Germinal center (tissue), 1 donor: ENCODE results near the gene MRC2.
A peak's percentile ranks its signal among the peaks of the same experiment; 100 is the strongest.
"Not testable (repeated sequence)": the region's sequence is repeated elsewhere in the genome, so short reads cannot be mapped to it uniquely, and the experiment has no call there.

ENCODE experiments used
- DNase-seq: peaks from one replicate; pipeline ENCODE4 v3.0.0; 2012; ENCODE audit warnings: mixed read lengths, low spot score

The MRC2 gene, protein sequence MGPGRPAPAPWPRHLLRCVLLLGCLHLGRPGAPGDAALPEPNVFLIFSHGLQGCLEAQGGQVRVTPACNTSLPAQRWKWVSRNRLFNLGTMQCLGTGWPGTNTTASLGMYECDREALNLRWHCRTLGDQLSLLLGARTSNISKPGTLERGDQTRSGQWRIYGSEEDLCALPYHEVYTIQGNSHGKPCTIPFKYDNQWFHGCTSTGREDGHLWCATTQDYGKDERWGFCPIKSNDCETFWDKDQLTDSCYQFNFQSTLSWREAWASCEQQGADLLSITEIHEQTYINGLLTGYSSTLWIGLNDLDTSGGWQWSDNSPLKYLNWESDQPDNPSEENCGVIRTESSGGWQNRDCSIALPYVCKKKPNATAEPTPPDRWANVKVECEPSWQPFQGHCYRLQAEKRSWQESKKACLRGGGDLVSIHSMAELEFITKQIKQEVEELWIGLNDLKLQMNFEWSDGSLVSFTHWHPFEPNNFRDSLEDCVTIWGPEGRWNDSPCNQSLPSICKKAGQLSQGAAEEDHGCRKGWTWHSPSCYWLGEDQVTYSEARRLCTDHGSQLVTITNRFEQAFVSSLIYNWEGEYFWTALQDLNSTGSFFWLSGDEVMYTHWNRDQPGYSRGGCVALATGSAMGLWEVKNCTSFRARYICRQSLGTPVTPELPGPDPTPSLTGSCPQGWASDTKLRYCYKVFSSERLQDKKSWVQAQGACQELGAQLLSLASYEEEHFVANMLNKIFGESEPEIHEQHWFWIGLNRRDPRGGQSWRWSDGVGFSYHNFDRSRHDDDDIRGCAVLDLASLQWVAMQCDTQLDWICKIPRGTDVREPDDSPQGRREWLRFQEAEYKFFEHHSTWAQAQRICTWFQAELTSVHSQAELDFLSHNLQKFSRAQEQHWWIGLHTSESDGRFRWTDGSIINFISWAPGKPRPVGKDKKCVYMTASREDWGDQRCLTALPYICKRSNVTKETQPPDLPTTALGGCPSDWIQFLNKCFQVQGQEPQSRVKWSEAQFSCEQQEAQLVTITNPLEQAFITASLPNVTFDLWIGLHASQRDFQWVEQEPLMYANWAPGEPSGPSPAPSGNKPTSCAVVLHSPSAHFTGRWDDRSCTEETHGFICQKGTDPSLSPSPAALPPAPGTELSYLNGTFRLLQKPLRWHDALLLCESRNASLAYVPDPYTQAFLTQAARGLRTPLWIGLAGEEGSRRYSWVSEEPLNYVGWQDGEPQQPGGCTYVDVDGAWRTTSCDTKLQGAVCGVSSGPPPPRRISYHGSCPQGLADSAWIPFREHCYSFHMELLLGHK (N-terminal part only)

DNA sequence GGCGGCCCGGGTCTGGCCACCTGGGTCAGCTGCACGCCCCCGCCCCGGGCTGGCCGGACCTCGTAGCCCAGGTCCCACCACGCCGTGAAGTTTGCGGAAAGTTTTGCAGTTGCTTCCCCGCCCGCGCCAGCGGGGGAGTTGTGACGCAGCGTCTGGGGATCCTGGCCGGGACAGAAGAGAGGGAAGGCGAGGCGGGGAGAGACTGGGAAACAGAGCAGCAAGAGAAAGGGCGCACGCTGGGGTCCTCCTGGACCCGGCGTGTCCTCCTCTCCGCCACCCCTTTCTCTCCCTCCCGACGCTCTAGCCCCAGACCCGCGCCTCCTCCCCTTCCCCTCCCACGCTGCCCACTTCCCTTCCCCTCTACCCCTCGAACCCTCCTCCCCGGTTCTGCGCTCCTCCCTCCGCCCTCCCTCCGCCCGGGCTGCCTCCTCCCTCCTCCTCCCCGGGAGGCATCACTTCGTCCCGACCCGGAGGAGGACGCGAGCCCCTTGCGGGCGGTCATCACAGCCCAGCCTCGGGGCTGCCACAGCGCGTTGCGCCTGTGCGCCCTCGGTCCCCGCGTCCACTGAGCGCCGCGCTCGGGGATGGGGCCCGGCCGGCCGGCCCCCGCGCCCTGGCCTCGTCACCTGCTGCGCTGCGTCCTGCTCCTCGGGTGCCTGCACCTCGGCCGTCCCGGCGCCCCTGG lies at the start of gene MRC2:
Gene MRC2, plus strand, starts transcription at position 452 of the 685 bp plus-strand sequence. Its CDS starts 133 bp downstream, at position 585.
- peak; percentile 28 for DNase-seq

DNA sequence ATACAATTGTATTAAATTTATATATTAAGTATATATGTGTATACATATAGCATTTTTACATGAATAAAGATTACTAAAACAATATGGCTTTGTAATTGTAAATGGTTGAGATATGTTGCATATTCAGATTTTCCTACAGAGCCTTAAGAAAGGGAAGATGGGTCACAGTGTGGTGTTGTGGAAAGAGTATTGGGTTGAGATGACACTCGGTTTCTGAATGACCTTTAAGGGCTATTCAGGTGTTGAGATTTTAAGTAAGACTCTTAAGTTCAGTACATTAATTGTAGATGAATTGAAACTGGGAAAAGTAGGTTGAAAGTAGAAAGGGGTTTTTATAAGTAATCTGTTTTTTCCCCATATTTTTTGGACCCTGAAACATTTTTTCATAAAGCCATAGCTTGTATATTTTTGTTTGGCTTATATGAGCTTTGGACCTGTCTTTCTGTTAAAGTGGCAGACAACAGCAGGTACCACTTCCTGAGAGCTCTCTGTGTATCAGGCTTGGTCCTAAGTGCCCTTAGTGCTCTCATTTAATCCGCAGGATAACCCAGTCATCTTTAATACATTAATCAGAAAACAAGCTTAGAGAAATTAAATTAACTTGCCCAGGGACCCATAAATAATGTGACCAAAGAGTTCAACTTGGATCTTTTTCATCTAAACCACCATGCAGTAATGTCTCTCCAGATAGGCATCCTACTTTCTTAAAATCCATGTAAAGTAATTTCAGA lies 48.5 kb upstream of the MRC2 start:
- no peak for DNase-seq

DNA sequence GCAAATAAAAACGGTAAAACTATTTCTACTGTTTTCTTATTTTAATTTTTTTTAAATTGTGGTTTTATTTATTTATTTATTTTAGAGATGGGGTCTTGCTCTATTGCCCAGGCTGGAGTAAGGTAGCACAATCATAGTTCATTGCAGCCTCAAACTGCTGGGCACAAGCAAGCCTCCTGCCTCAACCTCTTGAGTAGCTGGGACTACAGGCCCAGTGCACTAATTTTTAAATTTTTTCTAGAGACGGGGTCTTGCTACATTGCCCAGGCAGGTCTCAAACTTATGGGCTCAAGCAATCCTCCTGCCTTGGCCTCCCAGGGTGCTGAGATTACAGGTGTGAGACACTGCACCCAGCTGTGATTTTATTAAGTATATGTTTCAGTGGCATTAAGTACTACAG lies 46.5 kb upstream of the MRC2 start:
- DNase-seq = no peak

DNA sequence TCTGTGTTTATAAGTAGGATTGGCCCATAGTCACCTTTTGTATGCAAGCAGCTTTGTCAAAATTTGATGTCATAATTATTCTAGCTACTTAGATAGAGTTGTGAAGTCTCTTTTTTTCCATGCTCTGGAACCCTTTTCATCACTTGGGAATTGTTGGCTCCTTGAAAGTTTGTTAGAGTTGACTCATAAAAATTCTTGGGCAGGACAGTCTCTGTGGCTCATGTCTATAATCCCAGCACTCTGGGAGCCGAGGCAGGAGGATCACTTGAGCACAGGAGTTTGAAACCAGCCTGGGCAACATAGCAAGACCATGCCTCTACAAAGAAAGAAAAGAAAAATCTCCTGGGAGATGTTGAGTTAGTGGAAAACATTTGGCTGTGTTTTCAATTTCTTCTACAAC lies 45.7 kb upstream of the MRC2 start:
- no peak for DNase-seq

DNA sequence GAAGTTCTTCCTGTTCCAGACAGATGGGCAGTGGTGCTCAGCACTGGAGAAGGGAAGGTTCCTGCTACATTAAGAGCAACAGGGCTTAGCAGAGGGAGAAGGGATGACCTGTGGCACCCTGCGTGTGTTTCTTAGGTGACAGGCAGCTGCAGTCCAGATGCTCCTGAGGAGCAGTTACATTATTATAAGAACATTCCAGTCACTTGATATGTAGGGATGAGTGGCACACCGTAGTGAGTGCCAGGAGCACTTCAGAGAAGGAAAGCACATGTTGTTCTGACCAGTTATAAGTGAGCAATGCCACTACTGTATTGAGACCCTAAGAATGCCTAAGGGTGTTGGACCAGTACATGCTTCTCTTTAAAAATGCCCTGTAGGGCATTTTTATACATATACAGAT lies 39.9 kb upstream of the MRC2 start:
- no peak for DNase-seq

DNA sequence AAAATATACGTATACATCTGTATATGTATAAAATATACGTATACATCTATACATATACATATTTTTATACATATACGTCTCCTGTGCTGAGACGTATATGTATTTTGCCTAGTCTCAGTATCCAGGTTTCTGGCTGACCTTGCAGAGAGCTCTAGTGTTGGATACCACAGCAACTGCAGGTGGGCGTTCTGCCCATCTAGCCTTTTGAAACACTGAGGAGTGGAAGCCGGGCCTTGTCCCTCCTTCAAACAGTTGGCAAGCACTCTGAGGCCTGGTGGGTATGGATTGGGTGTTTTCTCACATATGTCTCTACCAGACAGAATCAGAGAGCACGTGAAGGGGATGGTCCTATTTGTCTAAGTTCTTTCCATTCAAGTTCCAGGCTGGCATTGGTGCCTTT lies 39.4 kb upstream of the MRC2 start:
- no peak for DNase-seq

DNA sequence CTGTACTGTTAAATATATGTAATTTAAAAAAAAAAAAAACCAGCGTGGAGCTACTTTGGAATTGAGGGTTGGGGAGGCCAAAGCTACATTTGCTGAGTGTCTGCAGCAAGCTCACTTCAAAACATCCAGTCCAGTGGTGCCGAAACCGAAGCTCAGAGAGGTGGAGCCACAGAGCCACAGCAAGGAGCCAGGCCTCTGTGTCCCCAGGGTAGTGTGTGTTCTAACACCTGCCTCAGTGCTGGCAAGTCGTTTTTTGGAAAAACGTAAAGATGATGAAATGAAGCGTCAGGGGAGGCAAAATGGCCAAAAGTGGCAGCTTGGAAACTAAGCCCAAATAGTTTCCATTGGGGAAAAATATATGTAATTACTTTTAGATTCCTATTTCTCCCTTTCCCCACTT lies 36.1 kb upstream of the MRC2 start:
- DNase-seq = no peak

DNA sequence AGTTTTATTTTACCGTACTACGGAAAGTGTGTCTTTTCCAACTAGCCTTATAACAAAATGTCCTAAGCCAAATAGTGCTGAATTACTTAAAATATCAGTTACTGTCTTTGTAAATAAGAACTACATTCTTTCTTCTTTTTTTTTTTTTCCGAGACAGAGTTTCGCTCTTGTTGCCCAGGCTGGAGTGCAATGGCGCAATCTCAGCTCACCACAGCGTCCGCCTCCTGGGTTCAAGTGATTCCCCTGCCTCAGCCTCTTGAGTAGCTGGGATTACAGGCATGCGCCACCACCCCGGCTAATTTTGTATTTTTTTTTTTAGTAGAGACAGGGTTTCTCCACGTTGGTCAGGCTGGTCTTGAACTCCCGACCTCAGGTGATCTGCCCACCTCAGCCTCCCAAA lies 35.6 kb upstream of the MRC2 start:
- DNase-seq = not testable (repeated sequence)

DNA sequence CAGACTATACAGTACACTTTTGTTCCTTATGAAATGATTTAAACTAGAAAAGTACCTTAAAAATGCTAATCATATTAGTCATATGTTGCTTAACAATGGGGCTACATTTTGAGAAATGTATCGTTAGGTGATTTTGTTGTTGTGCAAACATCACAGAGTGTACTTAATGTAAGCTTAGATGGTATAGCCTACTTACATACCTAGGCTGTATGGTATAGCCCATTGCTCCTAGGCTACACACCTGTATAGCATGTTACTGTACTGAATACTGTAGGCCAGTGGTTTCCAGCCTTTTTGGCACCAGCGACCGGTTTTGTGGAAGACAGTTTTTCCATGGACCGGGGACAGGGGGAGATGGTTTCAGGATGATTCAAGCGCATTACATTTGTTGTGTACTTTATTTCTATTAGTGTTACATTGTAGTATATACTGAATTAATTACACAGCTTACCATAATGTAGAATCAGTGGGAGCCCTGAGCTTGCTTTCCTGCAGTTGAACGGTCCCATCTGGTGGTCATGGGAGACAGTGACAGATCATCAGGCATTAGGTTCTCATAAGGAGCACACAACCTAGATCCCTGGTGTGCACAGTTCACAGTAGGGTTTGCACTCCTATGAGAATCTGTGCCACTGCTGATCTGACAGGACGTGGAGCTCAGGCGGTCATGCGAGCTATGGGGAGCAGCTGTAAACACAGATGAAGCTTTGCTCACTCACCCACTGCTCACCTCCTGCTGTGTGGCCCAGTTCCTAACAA lies 35.0 kb upstream of the MRC2 start:
- no peak for DNase-seq

DNA sequence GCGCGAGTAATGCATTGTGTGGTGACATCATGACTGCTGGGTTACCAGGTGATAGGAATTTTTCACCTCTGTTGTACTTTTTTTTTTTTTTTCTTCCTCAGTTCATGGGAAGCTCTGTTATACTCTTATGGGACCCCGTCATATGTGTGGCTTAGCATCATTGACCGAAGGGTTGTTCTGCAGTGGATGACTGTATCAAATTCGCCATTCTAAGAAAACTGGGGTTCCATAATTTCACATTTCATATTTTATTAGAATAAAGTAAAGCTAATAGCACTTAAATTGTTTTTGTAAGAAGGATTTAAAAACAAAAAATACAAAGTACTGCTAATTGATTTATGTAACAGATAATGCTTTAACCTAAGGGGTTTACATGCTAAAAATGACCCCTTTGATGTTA lies 32.0 kb upstream of the MRC2 start:
- DNase-seq = no peak

DNA sequence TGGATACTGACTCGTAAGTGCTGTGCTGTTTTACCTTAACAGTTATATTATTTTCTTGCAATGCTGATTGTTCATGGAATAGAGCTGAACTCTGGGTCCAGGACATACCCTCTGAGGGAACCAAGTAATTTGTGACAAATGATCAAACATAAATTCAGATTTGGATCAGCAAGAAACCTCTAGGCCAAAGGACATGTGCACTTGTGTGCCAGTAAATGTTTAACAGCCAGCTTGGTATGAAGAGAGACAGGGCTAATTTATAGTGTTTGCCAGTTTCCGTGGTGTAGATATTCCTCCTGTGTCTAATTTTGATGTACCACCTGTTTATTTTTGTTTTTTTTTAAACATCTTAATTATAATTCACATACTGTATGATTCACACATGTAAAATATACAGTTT lies 30.8 kb upstream of the MRC2 start:
- no peak for DNase-seq

DNA sequence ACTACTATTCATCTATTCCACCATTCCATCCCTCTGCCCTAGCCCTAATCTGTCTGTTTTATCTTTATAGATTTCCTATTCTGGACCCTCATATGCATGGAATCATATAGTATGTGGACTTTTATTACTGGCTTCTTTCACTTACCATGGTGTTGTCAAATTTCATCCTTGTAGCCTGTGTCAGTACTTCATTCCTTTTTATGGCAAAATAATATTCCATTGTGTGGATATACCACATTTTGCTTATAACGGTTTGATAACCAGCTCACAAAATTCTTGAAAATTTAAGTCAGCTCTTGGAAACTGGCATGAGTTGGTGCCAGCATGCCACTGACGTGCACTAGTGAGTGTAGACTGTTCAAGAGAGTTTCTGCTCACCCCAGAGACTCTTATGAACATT lies 30.3 kb upstream of the MRC2 start:
- DNase-seq = no peak

DNA sequence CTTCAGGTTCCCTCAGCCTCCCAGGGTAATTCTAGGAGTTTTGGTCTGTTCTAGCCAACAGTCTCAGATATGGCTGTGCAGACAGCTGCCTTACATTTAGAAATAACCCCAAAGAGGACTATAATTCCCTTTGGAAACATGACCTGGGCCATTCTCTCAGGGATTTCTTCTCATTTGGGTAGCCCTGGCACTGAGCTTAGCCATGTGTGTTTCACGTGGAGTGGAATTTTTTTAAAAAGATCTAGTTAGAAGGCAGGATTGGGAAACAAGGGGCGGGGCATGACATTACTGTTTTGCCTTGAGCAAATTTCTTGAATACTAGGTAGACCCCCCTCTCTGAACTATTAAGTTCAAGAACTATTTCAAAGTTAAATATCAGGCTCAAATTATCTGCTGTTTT lies 29.6 kb upstream of the MRC2 start:
- no peak for DNase-seq

DNA sequence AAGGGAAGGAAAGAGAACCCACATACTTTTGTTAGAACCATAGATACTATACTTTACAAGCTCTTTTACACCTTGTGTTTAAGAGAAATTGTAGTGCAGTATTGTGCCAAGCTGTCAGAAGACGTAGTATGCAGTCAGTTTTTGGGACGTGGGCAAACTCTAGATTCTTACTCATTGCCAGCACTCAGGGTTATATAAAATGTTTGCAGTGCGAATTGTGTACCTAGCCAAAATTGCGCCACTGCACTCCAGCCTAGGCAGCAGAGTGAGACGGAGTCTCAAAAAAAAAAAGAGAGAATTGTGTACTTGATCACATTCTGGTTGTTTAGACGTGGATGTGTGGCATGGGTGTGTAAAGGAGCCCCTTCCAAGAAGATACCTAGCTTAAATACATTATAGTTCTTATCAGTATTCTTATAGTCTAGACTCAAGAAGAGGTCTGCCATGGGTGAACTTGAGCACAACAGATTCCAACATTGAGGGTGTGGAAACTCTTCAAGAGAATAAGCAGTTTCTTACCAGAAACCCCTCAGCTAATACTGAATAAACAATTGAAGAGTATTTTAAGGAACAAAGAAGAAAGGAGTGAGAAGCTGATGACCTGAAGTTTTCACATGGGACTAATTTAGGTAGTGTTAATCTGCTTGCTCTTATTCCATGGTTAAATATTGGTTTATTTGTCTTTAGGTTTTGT lies 27.4 kb upstream of the MRC2 start:
- DNase-seq = no peak

DNA sequence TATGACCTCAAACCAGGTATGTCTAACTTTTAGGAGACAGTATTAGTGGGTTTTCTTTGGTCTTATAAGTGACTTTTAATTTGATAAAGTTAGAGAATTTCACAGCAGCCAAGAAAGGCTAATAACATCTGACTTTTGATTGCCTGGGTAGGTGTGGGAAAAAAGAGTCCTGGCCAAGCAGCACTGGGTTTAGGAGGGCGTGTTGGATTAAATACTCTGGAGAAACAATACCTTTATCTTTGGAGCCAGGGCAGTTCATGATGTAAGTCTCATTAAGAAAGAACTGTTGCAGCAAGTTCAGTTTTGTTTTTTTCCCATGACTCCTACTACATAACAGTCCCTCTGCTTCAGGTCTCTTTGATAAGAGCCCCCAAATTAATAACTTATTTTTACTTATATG lies 26.7 kb upstream of the MRC2 start:
- no peak for DNase-seq

DNA sequence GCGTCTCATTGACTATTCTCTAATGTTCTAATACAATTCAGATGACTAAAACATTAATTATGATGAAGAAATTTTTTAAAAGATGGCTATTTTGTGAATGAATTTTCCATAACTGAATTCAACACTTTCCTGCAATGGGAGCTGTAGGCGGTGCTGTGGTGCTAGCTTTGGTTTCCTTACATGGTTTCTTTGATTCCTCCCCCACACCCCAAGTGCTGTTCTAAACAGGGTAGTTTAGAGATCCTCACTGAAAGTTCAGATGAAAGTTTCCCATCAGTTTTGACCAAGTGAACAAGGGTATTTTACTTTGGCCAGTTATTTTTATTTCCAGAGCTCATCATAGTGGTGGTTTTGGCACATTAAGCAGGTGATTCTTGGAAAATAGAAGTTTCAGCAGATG lies 26.0 kb upstream of the MRC2 start:
- DNase-seq = no peak

DNA sequence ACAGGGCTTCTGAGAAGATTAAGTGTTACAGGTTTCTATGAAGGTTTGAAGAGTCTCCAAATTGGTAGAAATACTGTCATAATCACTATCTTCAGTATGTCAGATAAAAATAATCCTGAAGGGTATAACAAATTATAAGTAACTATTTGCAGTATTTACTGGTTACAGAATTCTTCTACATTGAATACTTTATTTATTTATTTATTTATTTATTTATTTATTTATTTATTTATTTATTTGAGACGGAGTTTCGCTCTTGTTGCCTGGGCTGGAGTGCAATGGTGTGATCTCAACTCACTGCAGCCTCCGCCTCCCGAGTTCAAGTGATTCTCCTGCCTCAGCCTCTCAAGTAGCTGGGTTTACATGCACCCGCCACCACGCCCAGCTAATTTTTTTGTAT lies 23.7 kb upstream of the MRC2 start:
- not testable (repeated sequence) for DNase-seq

DNA sequence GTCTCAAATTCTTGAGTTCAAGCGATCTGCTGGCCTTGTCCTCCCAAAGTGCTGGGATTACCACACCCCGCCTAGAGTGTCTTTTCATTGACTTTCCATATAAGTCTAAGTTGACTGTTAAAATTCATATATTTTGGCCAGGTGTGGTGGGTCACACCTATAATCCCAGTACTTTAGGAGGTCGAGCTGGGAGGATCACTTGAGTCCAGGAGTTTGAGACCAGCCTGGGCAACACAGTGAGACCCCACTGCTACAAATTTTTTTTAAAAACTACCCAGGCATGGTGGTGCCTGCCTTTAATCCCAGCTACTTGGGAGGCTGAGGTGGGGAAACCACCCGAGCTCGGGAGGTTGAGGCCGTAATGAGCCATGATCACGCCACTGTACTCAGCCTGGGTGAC lies 21.9 kb upstream of the MRC2 start:
- no peak for DNase-seq

DNA sequence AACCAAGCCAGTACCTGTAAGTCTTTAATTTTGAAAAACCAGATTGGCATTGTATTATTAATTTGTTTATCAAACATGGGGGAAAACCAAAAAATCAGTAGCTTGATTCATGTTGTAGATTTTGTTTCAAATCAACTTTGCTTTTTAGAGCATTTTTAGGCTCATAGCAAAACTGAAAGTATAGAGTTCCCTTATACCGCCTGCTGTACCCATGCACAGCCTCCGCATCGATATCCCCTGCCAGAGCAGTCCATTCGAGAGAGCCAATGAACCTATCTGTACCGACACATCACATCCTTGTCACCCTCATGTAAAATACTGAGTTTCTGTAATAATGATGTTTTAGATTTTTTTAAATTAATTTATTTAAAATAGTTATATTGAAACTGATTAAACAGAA lies 16.2 kb upstream of the MRC2 start:
- DNase-seq = no peak

DNA sequence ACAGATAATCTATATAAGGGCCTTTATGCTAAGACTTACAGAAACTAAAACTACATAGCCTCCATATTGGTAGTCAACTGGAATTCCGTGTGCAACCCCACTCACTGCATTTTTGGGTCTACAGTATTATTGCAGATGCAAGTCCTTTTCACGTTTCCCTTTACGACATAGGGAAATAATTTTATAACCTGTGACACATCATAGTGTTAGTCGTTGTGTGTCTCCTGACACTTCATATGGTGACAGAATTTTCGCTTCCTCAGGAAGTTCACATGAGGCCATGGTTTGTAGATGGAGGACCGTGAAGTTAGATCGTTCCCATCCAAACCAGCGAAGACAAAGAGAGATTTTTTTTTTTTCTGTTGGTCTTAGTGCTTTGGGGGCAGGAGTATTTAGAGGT lies 15.7 kb upstream of the MRC2 start:
- no peak for DNase-seq
